Measurements from ENCODE around the gene ZNF205. TPM values are rescaled to one million over a fixed set of nuclear protein-coding genes. Genes with fewer than 3 reads are reported as not detected.

The ZNF205 gene
- total RNA-seq, result 15.1 and 17.0 TPM in 2 replicates

DNA sequence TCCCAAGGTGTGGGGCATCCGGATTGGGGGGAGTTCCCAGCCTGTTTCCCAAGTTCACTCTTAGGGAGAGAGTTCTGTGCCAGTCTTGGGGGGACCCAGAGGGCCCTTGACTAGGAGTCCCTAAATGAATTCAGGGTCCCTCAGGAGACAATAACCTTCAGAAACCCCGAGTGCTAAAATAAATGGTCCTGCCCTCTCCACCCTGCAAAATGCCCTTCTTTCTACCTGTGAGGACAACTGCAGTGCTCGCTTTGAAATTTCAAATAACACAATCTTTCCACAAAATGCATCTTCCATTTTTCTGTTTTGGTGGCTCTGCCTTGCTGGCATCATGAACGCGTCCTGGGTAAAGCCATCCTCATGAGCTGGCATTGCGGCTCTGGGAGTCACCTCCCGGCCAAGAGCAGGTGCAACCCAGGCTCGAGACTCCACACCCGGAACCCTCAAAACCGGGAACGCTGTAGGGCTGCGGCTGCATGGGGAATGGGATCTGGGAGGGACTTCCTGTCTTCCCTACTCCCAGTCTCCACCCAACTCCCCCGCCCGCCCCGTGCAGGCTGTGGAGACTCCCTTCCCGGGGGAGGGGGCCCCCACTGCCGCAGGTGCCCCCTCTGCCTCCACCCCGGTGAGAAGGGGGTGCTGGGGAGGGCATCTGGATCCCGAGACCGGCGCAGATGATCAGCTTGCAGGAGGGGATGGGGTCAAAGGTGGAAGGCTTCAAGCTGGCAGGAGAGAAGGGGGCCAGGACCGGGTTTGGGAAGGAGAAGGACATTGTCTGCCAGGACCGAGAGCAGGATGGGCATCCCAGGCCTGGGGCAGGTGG lies at the start of gene ZNF205:
Gene ZNF205 (plus strand): TSS at position 529 of the 823 bp plus-strand sequence. CDS start 845 bp downstream, outside the sequence.

DNA sequence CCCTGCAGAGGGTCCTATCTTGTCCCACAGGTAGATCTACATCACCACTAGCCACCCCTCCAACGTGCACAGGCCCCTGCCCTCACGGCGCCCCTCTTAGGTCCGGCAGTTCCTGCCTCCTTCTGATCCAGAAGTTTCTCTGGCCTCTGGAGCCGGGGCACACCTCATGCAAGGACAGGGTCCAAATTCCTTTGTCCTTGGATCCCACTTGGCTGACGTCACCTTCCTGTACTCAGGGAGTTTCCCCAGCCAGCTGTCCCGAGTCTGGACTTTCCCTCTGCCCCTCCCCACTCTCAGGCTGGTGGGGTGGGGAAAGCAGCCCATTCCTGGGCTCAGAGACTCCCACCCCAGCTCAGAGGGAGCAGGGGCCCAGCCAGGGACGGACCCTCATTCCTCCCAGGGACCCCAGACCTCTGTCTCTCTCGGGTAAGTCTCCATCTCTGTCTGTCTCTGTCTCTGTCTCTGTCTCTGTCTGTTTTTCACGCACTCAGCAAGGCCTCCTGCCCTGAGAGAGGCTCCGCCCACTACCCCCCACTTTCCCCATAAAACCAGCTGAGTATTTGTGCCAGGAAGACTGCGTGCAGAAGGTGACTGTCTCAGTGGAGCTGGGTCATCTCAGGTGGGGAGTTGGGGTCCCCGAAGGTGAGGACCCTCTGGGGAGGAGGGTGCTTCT lies 47.2 kb upstream of the ZNF205 start, which contains the start of gene IL32:
Gene IL32 (plus strand): TSS at position 572 of the 673 bp plus-strand sequence. CDS start 172 bp downstream, outside the sequence.

GRCh38 chr16:3098459-3099394 lies 13.7 kb upstream of the ZNF205 start, which contains the start of gene ZSCAN10:
ZSCAN10 (minus strand) TSS chr16:3099294; CDS start chr16:3092937, 6,357 bp downstream.

GRCh38 chr16:3134338-3135125 lies 22.1 kb downstream of the ZNF205 start, which contains the start of gene ZNF213:
ZNF213 (plus strand) TSS chr16:3135029; CDS start chr16:3137281, 2,252 bp downstream.

Small RNAs within 50 kb of the gene (small RNA-seq; reads per million reads assigned to genes)
- gene RNU1-22P, result not detected

Other genes with a start within 250 kb of the ZNF205 start
- 39.9 and 52.9 TPM in 2 replicates for gene FLYWCH2, start 229.4 kb upstream of the ZNF205 start, total RNA-seq
- gene FLYWCH1, start 200.7 kb upstream of the ZNF205 start, total RNA-seq, result 23.1 and 27.6 TPM in 2 replicates
- gene KREMEN2, start 148.3 kb upstream of the ZNF205 start, total RNA-seq, result not detected in 2 replicates
- gene PAQR4, start 143.2 kb upstream of the ZNF205 start, total RNA-seq, result 6.2 and 13.3 TPM in 2 replicates
- gene PKMYT1, start 132.1 kb upstream of the ZNF205 start, total RNA-seq, result 12.5 and 19.4 TPM in 2 replicates
- not detected in 2 replicates for gene CLDN9, start 99.7 kb upstream of the ZNF205 start, total RNA-seq
- not detected in 2 replicates for gene CLDN6, start 94.4 kb upstream of the ZNF205 start, total RNA-seq
- 85.6 and 172 TPM in 2 replicates for gene TNFRSF12A, start 92.2 kb upstream of the ZNF205 start, total RNA-seq
- gene HCFC1R1, start 88.6 kb upstream of the ZNF205 start, total RNA-seq, result 12.5 and 16.2 TPM in 2 replicates
- 25.0 and 34.0 TPM in 2 replicates for gene THOC6, start 88.6 kb upstream of the ZNF205 start, total RNA-seq
- not detected in 2 replicates for gene BICDL2, start 75.6 kb upstream of the ZNF205 start, total RNA-seq
- gene MMP25, start 66.0 kb upstream of the ZNF205 start, total RNA-seq, result under 0.01 and 0.20 TPM in 2 replicates
- 0.59 and 4.4 TPM in 2 replicates for gene IL32, start 46.9 kb upstream of the ZNF205 start, total RNA-seq
- gene ZSCAN10, start 13.3 kb upstream of the ZNF205 start, total RNA-seq, result not detected in 2 replicates
- gene ZNF213, start 22.4 kb downstream of the ZNF205 start, total RNA-seq, result 4.4 and 7.4 TPM in 2 replicates
- not detected in 2 replicates for gene OR1F1, start 75.6 kb downstream of the ZNF205 start, total RNA-seq
- 5.9 and 10.4 TPM in 2 replicates for gene ZNF200, start 122.6 kb downstream of the ZNF205 start, total RNA-seq
- gene MEFV, start 144.0 kb downstream of the ZNF205 start, total RNA-seq, result under 0.01 and 0.20 TPM in 2 replicates
- 28.7 and 41.1 TPM in 2 replicates for gene ZNF263, start 170.9 kb downstream of the ZNF205 start, total RNA-seq
- gene TIGD7, start 192.8 kb downstream of the ZNF205 start, total RNA-seq, result 4.0 and 4.3 TPM in 2 replicates
- 14.0 and 26.2 TPM in 2 replicates for gene ZNF75A, start 192.9 kb downstream of the ZNF205 start, total RNA-seq
- gene OR2C1, start 243.3 kb downstream of the ZNF205 start, total RNA-seq, result 0.20 TPM in 1 of 2 replicates, not detected in the other

Measured in subcutaneous preadipocyte (primary cell).